ENCODE measurements around the gene SKIC8.

The SKIC8 gene

DNA sequence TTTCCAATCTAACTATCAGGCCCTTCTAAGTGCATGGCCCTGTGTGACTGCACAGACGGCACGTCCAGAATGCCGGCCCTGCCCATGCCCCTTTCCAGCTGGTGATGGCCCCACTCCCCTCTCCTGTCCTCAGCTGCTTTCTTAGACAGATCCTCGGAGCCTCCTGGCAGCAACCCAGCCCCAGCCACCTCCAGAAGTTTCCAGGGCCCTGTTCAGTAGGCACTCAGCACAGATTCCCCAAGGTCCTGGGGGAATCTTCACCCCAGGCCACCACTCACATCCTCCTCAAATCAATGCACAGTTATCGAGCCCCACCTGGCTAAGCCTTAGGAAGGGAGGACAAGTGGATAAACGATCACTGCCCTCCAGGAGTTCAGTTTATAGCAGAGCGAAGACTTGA, 39.4 kb upstream of the SKIC8 start:
- no peak for TF ChIP-seq SIN3A (IDR thresholded peaks at IDR 0.05; ENCODE audit: borderline replicate concordance, insufficient read depth, low read length)
- TF ChIP-seq POLR2AphosphoS5 (IDR thresholded peaks at IDR 0.05; ENCODE audit: low read depth, low read length): no peak
- TF ChIP-seq TAF1 (IDR thresholded peaks at IDR 0.05; ENCODE audit: borderline replicate concordance, insufficient read depth, low read length): no peak
- TF ChIP-seq FOXP2 (optimal IDR thresholded peaks at IDR 0.05; ENCODE audit: borderline replicate concordance, extremely low read depth, extremely low read length, insufficient read depth): no peak
- TF ChIP-seq, protein P1, sequence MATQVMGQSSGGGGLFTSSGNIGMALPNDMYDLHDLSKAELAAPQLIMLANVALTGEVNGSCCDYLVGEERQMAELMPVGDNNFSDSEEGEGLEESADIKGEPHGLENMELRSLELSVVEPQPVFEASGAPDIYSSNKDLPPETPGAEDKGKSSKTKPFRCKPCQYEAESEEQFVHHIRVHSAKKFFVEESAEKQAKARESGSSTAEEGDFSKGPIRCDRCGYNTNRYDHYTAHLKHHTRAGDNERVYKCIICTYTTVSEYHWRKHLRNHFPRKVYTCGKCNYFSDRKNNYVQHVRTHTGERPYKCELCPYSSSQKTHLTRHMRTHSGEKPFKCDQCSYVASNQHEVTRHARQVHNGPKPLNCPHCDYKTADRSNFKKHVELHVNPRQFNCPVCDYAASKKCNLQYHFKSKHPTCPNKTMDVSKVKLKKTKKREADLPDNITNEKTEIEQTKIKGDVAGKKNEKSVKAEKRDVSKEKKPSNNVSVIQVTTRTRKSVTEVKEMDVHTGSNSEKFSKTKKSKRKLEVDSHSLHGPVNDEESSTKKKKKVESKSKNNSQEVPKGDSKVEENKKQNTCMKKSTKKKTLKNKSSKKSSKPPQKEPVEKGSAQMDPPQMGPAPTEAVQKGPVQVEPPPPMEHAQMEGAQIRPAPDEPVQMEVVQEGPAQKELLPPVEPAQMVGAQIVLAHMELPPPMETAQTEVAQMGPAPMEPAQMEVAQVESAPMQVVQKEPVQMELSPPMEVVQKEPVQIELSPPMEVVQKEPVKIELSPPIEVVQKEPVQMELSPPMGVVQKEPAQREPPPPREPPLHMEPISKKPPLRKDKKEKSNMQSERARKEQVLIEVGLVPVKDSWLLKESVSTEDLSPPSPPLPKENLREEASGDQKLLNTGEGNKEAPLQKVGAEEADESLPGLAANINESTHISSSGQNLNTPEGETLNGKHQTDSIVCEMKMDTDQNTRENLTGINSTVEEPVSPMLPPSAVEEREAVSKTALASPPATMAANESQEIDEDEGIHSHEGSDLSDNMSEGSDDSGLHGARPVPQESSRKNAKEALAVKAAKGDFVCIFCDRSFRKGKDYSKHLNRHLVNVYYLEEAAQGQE (IDR thresholded peaks at IDR 0.05; ENCODE audit: insufficient read depth in 1 of 2, low read depth in 2 of 2, low read length in 2 of 2): no peak

- TF ChIP-seq FOXP2 (optimal IDR thresholded peaks at IDR 0.05; ENCODE audit: borderline replicate concordance, extremely low read depth, extremely low read length, insufficient read depth) (no peak), POLR2AphosphoS5 (IDR thresholded peaks at IDR 0.05; ENCODE audit: low read depth, low read length) (no peak), SIN3A (IDR thresholded peaks at IDR 0.05; ENCODE audit: borderline replicate concordance, insufficient read depth, low read length) (no peak), TAF1 (IDR thresholded peaks at IDR 0.05; ENCODE audit: borderline replicate concordance, insufficient read depth, low read length) (no peak)
- TF ChIP-seq, protein P1 (IDR thresholded peaks at IDR 0.05; ENCODE audit: insufficient read depth in 1 of 2, low read depth in 2 of 2, low read length in 2 of 2): no peak
Measured at GRCh38 chr15:78335985-78336384, 36.6 kb upstream of the SKIC8 start.

DNA sequence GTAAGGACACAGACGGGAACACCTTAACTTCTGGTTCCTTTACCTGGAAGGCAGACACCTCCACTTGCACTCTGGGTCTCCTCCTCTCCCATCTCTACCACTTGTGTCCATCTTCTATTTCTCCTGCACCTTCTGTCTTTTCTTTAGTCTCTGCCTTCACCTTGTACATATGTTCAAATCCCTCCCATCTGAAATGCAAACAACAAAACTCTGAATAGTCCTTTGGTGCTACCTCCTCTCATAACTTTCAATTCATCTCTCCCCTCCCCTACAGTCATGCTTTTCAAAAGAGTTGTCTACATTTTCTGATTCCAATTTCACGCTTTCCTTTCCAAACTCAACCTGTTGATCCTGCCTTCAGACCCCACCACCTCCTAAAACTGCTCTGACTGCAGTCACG, 35.4 kb upstream of the SKIC8 start:
- TF ChIP-seq, protein P1 (IDR thresholded peaks at IDR 0.05; ENCODE audit: insufficient read depth in 1 of 2, low read depth in 2 of 2, low read length in 2 of 2): no peak
- TF ChIP-seq FOXP2 (optimal IDR thresholded peaks at IDR 0.05; ENCODE audit: borderline replicate concordance, extremely low read depth, extremely low read length, insufficient read depth): no peak
- TF ChIP-seq POLR2AphosphoS5 (IDR thresholded peaks at IDR 0.05; ENCODE audit: low read depth, low read length): no peak
- no peak for TF ChIP-seq SIN3A (IDR thresholded peaks at IDR 0.05; ENCODE audit: borderline replicate concordance, insufficient read depth, low read length)
- no peak for TF ChIP-seq TAF1 (IDR thresholded peaks at IDR 0.05; ENCODE audit: borderline replicate concordance, insufficient read depth, low read length)

DNA sequence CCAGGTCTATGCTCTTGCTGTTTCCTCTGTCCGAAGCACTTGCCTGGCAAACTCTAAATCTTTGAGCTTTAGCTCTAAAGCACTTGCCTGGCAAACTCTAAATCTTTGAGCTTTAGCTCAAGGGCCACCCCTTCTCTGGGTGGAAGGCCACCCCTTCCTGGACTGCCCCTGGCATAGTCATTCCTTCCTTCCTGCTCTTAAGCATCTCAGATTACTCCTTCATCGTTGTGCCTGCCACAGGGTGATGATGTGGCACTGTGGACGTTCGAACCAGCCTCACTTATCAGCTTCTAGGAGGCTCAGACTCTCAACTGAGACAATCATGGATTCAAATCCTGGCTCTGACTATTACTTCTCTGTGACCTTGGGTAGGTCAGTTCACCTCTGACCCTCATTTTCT, 30.2 kb upstream of the SKIC8 start:
- TF ChIP-seq FOXP2 (optimal IDR thresholded peaks at IDR 0.05; ENCODE audit: borderline replicate concordance, extremely low read depth, extremely low read length, insufficient read depth) (no peak), TAF1 (IDR thresholded peaks at IDR 0.05; ENCODE audit: borderline replicate concordance, insufficient read depth, low read length) (no peak), SIN3A (IDR thresholded peaks at IDR 0.05; ENCODE audit: borderline replicate concordance, insufficient read depth, low read length) (no peak), POLR2AphosphoS5 (IDR thresholded peaks at IDR 0.05; ENCODE audit: low read depth, low read length) (no peak)
- TF ChIP-seq, protein P1 (IDR thresholded peaks at IDR 0.05; ENCODE audit: insufficient read depth in 1 of 2, low read depth in 2 of 2, low read length in 2 of 2): no peak

GRCh38 chr15:78327466-78327865, 28.1 kb upstream of the SKIC8 start:
- TF ChIP-seq SIN3A (IDR thresholded peaks at IDR 0.05; ENCODE audit: borderline replicate concordance, insufficient read depth, low read length) (no peak), TAF1 (IDR thresholded peaks at IDR 0.05; ENCODE audit: borderline replicate concordance, insufficient read depth, low read length) (no peak), POLR2AphosphoS5 (IDR thresholded peaks at IDR 0.05; ENCODE audit: low read depth, low read length) (no peak), FOXP2 (optimal IDR thresholded peaks at IDR 0.05; ENCODE audit: borderline replicate concordance, extremely low read depth, extremely low read length, insufficient read depth) (no peak)
- TF ChIP-seq, protein P1 (IDR thresholded peaks at IDR 0.05; ENCODE audit: insufficient read depth in 1 of 2, low read depth in 2 of 2, low read length in 2 of 2): no peak

Measured in PFSK-1 (cell line).